ENCODE measurements around the gene ZSWIM4.

ZSWIM4 gene

GRCh38 chr19:13834244-13835069, 39.2 kb downstream of the ZSWIM4 start:
- DNase-seq (ENCODE audit: low read depth in 2 of 2, low spot score in 1 of 2), result no peak

DNA sequence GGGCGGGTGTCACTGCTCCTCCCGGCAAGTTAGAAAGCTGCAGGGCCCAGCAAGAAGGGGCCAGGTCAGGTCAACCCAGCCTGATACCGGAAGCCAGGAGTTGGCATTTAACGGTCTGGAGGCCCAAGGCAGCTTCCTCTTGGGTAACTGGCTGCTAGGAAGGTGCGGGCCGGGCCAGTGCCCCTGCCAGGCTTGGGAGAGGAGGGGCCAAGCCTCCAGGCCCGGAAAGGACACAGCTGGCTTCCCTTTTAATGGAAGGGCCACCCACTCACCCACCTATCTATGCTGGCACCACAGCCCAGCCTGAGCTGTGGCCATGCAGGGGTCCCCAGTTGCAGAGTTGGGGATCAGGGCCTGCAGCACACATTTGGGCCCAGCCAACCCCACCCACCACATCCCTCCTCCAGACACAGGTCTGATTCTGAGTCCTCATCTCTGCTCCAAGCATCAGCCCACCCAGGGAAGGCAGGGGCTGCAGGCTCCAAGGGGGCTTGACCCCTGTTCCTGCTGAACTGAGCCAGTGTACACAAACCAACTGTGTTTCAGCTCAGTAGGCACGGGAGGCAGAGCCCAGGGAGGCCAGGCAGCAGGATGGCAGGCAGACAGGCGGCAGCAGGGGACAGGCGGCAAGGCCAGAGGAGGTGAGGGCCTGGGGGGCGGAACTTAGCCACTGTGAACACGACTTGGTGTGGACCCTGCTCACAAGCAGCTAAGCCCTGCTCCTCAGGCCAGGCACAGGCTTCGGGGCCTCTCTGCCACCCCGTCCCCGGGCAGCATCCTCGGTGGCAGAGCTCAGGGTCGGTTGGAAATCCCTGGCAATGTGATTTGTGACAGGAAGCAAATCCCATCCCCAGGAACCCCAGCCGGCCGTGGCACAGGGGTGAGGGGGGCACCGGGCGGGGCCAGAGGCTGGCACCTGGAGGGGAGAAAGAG, 40.8 kb downstream of the ZSWIM4 start:
- DNase-seq (ENCODE audit: low read depth in 2 of 2, low spot score in 1 of 2), result no peak

DNA sequence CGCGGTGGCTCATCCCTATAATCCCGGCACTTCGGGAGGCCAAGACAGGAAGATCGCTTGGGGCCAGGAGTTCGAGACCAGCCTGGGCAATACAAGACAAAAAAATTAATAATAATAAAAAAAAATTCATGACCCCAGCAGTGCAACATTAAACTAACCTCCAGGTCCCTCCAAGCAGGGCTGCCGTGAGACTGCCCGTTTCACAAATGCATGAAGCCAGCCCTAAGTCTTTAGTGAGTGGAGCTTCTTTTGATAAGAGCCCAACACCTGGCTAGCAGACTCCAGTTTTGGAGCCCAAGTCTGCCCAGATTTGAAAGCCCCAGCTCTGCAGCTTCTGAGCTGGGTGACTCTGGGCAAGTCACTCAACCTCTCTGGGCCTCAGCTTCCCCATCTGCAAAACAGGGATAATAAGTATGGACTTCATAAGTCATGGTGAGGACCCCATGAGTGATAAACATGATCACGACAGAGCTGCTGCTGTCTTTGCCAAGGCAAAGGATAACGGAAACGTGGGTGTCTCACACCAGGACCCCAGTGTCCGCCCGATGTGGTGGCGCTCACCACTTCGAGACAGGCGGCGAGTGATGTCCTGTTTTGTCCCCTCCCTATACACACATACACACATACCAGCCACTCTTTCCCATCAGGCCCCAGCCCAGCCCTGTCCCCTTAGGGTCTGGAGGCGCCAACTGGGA, 43.3 kb downstream of the ZSWIM4 start:
- no peak for DNase-seq (ENCODE audit: low read depth in 2 of 2, low spot score in 1 of 2)

GRCh38 chr19:13839130-13839937, 44.1 kb downstream of the ZSWIM4 start:
- DNase-seq (ENCODE audit: low read depth in 2 of 2, low spot score in 1 of 2), result peak in 1 of 2 donors; percentile 76

- DNase-seq (ENCODE audit: low read depth in 2 of 2, low spot score in 1 of 2), result no peak
These were observed 44.7 kb downstream of the ZSWIM4 start for GRCh38 chr19:13839938-13840304.

- no peak for DNase-seq (ENCODE audit: low read depth in 2 of 2, low spot score in 1 of 2)
These were observed 45.3 kb downstream of the ZSWIM4 start for GRCh38 chr19:13840305-13841085.

DNA sequence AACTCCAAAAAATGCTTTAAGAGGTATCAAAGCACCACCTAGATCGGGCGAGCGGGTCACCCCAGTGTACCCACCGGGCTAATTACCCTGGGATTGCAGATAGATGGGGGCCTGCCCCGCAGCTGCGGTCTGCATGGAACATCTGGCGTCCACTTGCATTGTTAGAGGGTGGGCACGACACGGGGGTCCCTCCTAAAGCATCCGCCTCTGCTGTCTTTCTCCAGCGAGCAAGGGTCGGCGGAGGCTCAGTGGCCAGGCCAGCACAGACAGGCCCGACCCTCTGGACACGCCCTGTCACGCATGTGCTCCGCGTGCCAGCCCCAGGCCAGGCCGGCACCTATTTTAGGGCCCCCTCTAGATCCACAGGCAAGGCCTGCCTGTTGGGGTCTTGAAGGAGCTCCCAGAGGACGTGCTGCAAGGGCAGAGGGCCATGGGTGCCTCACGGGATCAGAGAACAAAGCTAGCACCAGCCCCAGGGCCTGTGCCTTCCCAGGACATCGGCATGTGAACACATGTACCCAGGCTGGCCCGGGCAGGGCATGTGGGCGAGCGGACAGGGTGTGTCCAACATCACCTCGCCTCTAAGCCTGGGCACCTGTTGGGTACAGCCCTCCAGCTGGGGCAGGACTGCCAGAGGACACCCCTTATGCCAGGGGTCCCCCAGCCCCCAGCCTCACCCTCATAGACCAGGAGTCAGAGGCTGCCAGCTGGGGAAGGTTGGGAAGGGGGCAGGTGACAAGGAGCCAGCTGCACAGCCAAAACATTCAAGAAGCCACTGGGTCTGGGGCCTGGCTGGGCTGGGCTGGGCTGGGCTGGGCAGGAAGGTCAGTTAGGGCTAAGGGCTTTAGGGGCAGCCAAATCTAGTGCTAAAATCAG, 46.1 kb downstream of the ZSWIM4 start:
- no peak for DNase-seq (ENCODE audit: low read depth in 2 of 2, low spot score in 1 of 2)

- DNase-seq (ENCODE audit: low read depth in 2 of 2, low spot score in 1 of 2), result no peak
These were observed 46.7 kb downstream of the ZSWIM4 start for GRCh38 chr19:13841962-13842290.

- DNase-seq (ENCODE audit: low read depth in 2 of 2, low spot score in 1 of 2), result no peak
These were observed 47.3 kb downstream of the ZSWIM4 start for GRCh38 chr19:13842291-13843103.

DNA sequence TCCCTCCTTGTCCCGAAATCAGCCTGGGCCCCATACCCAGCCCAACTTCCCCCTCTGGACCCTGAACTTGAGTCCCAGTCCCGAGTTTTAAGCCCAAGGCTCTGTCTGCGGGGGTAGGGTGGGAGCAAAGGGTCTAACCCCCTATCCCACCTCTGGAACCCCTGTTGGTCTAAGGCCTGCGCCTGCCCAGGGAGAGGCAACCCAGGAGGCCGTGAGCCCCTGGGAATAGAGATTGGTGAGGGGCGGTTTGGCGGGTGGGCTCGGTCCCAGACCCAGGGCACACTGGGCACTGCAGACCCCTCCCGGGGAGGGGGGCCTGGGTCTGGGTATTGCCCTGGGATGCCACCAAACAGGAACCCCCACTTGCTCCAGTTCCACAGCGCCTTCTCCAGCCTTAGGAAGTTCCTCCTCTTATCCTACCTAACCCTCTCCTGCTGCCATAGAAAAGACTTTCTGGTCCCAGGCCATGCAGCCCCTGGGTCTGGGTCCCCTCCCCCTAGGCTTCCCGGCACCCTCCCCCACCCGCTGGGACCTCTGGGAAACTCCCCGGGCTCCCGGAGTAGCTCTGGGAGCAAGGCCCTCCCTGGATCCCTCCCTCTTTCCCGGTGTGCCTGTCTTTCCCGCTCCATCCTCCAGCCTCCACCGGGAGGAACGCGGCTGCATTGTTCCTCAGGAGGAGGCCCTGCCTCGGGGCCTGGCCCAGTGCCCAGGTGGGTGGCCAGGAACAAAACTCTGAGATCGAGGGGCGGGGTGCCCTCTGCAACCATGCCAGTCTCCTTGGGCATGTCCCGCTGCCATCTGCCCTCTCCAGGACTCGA, 48.1 kb downstream of the ZSWIM4 start:
- no peak for DNase-seq (ENCODE audit: low read depth in 2 of 2, low spot score in 1 of 2)

- DNase-seq (ENCODE audit: low read depth in 2 of 2, low spot score in 1 of 2), result no peak
These were observed 48.9 kb downstream of the ZSWIM4 start for GRCh38 chr19:13844130-13844631.

GRCh38 chr19:13846557-13847406, 51.5 kb downstream of the ZSWIM4 start:
- peak; percentile 95 to 96 for DNase-seq (ENCODE audit: low read depth in 2 of 2, low spot score in 1 of 2)

- DNase-seq (ENCODE audit: low read depth in 2 of 2, low spot score in 1 of 2), result peak in 1 of 2 donors; percentile 77
These were observed 52.4 kb downstream of the ZSWIM4 start for GRCh38 chr19:13847407-13848339.

DNA sequence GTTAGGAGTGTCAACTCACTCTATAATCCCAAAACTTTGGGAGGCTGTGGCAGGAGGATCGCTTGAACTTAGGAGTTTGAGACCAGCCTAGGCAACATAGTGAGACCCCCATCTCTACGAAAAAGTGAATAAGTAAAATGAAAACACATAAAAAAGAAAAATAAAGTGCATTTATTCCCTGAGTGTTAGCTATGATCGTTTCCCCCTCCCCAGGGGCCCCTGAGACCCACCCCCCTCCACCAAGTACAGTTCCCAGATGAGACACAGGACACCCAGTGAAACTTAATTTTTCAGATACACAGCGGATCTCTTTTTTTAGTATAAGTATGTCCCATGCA, 53.1 kb downstream of the ZSWIM4 start:
- no peak for DNase-seq (ENCODE audit: low read depth in 2 of 2, low spot score in 1 of 2)

Data from stimulated activated CD8-positive, alpha-beta memory T cell treated with anti-CD3 and anti-CD28 coated beads, Interleukin-4, amount 100 ng/mL, for 1 hour (primary cell).